HFF-Myc (cell line): ENCODE results near the gene CTRB1.
A peak's percentile ranks its signal among the peaks of the same experiment; 100 is the strongest.

ENCODE experiments used
- DNase-seq: peaks from one replicate; pipeline ENCODE4 v3.0.0-alpha.2; 2011; ENCODE audit warnings: low read depth; ENCODE audit errors: extremely low read depth
- H3K4me3 ChIP-seq: replicated peaks from 2 replicates; pipeline ENCODE4 v1.5.1; 2011; ENCODE audit warnings: low read depth, mild to moderate bottlenecking, control low read depth, low read length
- CTCF ChIP-seq: IDR thresholded peaks from 2 replicates; pipeline ENCODE4 v1.5.1; 2012; ENCODE audit warnings: mild to moderate bottlenecking, low read depth, low read length, control low read depth; ENCODE audit errors: missing control alignments

Gene CTRB1

GRCh38 chr16:75195811-75196790 lies 22.7 kb upstream of the CTRB1 start:
- no peak for TF ChIP-seq CTCF

DNA sequence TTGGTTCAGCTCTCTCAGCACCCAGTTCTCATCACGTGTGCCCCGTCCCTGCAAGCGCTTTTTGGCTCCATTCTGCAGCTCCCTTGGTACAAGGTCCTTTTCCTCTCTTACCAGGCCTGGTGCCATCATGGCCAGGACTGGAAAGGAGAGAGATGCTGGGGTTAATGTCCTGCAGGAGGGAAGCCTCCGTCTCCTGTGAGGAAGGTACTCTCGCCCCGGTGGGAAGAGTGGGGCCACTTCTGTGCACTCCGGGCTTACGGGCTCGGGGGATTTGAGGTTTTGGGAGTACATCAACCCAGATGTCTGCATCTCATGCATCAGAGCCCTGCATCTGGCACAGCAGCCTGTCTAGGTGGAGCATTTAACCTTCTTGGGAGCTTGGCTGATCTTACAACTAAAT lies 22.0 kb upstream of the CTRB1 start:
- DNase-seq, result no peak
- no peak overlapping the region for H3K4me3 ChIP-seq
- TF ChIP-seq CTCF, result no peak

More at GRCh38 chr16:75195811-75196790, 22.7 kb upstream of the CTRB1 start:
- no peak for DNase-seq
- H3K4me3 ChIP-seq, result no peak overlapping the region

GRCh38 chr16:75197522-75198134 lies 21.2 kb upstream of the CTRB1 start:
- no peak for TF ChIP-seq CTCF
- H3K4me3 ChIP-seq, result peak overlapping the region; percentile 18; the same call in 1 of the 2 replicates
- DNase-seq, result no peak

DNA sequence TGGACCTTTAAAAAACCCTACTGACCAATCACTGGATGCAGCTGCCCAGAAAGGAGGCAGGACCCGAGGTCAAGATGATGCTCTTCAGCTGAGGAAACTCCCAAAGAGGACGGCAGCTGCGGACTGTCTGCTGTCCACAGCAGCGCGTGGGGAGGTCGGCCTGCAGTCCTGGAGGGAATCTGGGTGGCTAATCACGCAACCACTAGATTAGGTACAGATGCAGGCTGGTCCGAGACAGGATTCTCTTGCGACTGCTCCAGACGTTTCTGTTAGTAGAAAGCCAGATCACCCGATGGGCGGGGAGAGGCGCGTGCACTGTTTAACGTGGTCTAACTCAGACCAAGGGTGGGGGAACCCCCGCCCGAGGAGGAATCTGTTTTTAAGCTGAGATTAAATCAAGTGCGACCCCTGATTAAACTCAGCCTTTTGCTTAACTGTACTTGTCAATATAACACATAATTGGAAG lies 20.6 kb upstream of the CTRB1 start:
- peak; percentile 24 for DNase-seq
- no peak for TF ChIP-seq CTCF
- peak overlapping the region; percentile 18 for H3K4me3 ChIP-seq

DNA sequence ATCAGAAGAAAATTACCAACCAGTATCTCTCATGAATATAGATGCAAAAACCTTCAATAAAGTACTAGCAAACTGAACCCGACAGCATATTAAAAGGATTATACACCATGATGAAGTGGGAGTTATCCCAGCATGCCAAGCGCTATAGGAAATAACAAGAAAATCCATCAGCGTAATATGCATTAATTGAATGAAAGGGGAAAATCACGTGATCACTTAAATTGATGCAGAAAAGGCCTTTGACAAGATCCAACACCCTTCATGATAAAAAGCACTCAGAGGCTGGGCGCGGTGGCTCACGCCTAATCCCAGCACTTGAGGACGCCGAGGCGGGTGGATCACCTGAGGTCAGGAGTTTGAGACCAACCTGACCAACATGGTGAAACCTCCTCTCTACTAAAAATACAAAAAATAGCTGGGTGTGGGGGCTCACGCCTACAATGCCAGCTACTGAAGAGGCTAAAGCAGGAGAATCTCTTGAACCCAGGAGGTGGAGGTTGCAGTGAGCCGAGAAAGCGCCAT lies 16.7 kb upstream of the CTRB1 start:
- no peak overlapping the region for H3K4me3 ChIP-seq
- no peak for DNase-seq
- TF ChIP-seq CTCF, result no peak

DNA sequence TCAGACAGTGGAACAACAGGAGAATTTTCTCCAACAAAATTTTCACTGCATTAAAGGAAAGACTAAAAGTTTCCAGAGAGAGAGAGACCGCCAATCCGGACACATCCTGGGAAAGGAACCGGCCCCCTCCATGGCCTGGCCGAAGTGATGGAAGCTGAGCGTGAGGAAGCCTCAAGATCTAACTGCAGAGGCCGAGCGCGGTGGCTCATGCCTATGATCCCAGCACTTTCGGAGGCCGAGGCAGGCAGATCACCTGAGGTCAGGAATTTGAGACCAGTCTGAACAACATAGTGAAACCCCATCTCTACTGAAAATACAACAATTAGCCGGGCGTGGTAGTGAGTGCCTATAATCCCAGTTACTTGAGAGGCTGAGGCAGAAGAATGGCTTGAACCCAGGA lies 15.7 kb upstream of the CTRB1 start:
- DNase-seq, result no peak
- no peak for TF ChIP-seq CTCF
- H3K4me3 ChIP-seq, result no peak overlapping the region
